Measurements from ENCODE around the gene BAIAP2L2.

GRCh38 chr22:38066381-38067027 is 44.0 kb downstream of the BAIAP2L2 start:
- TF ChIP-seq CTCF (IDR thresholded peaks at IDR 0.05) (no peak), POLR2A (IDR thresholded peaks at IDR 0.05) (no peak)
